HCT116 (cell line): ENCODE results near the gene THSD7B. TPM values are rescaled to one million over a fixed set of nuclear protein-coding genes. Genes with fewer than 3 reads are reported as not detected.

Experiments used
- ATAC-seq: fragments of 200-7000 bp; cut with Tn5 transposase; 2 replicates; pipeline ENCODE4 v1.9.1; 2020; ENCODE audit warnings: mild to moderate bottlenecking, moderate library complexity
- BruUV-seq: library from RNA; stranded (reverse); fragments of 400-500 nt; replicated peaks from 2 replicates; lab custom pipeline; 2021; lab: Mats Ljungman, UMichigan
- CTCF ChIA-PET: fragments of 300-600 bp; sonication (Branson Sonifier 250); formaldehyde crosslinking; loops from one replicate; lab custom pipeline; 2021; ENCODE audit warnings: antibody characterized with exemption; lab: Charles Lee
- POLR2A ChIA-PET: fragments of 300-600, 350-600 bp; sonication (Branson Sonifier 250); formaldehyde crosslinking; loops from one replicate; lab custom pipeline; 2021; ENCODE audit warnings: antibody characterized with exemption; lab: Charles Lee
- RAD21 ChIA-PET, 2 experiments: fragments of 300-600 bp; sonication (Branson Sonifier 250); formaldehyde crosslinking; loops; one replicate each; lab custom pipeline; 2023; ENCODE audit warnings: low total read pairs in 2 of 2; ENCODE audit not compliant: uncharacterized antibody in 2 of 2, unreplicated experiment in 2 of 2, low non-redundant PET in 1 of 2; lab: Charles Lee
- DNase-seq: peaks from one replicate; pipeline ENCODE4 v3.0.0-alpha.2; 2010; ENCODE audit warnings: low read depth, low spot score
- H2AFZ ChIP-seq: fragments of 200-600 bp; shearing (Covaris generic), sonication (generic); 2 replicates; pipeline ENCODE4 v1.6.1; 2017; ENCODE audit warnings: low read depth, mixed run types, mixed read lengths, antibody characterized with exemption, low read length; ENCODE audit not compliant: poor library complexity, severe bottlenecking
- H3K27ac ChIP-seq: 2 replicates; pipeline ENCODE4 v1.5.1; 2012; ENCODE audit warnings: low read depth, low read length
- H3K27me3 ChIP-seq: fragments of 200-600 bp; sonication (generic); 2 replicates; pipeline ENCODE4 v1.6.1; 2016; ENCODE audit warnings: mixed run types, low read length, mixed read lengths; ENCODE audit not compliant: insufficient read depth
- H3K36me3 ChIP-seq, 2 experiments: fragments of 200-500 bp in 1 of 2; fragments of 200-600 bp in 1 of 2; sonication (Bioruptor generic) in 1 of 2; sonication (generic) in 1 of 2; 2 replicates each; pipeline versions ENCODE4 v1.5.1 to v1.6.1; 2014 to 2016; ENCODE audit warnings: low read length in 2 of 2, inconsistent platforms in 1 of 2, mixed read lengths in 1 of 2, mixed run types in 1 of 2; ENCODE audit not compliant: insufficient read depth in 2 of 2, control insufficient read depth in 1 of 2
- H3K4me1 ChIP-seq, 2 experiments: fragments of 200-600 bp in 1 of 2; sonication (generic) in 1 of 2; 2 replicates each; pipeline versions ENCODE4 v1.5.1 to v1.6.1; 2012 to 2017; ENCODE audit warnings: low read length in 2 of 2, inconsistent platforms in 1 of 2, mild to moderate bottlenecking in 1 of 2, mixed read lengths in 1 of 2, mixed run types in 1 of 2, moderate library complexity in 1 of 2; ENCODE audit not compliant: insufficient read depth in 2 of 2, control insufficient read depth in 1 of 2
- H3K4me2 ChIP-seq: fragments of 200-600 bp; sonication (generic); 2 replicates; pipeline ENCODE4 v1.6.1; 2017; ENCODE audit warnings: mixed run types, low read length, mixed read lengths
- H3K4me3 ChIP-seq, 2 experiments: fragments of 200-600 bp in 1 of 2; sonication (generic) in 1 of 2; replicated peaks in 1 of 2; 2 replicates each; pipeline ENCODE4 v1.5.1; 2011 to 2016; ENCODE audit warnings: low read length in 2 of 2, control low read depth in 1 of 2, low read depth in 1 of 2, mild to moderate bottlenecking in 1 of 2, mixed read lengths in 1 of 2, mixed run types in 1 of 2
- H3K79me2 ChIP-seq: fragments of 200-600 bp; sonication (generic); 2 replicates; pipeline ENCODE4 v1.6.1; 2017; ENCODE audit warnings: mild to moderate bottlenecking, mixed run types, low read length, moderate library complexity, mixed read lengths; ENCODE audit not compliant: insufficient read depth
- H3K9ac ChIP-seq: fragments of 200-600 bp; sonication (generic); 2 replicates; pipeline ENCODE4 v1.6.1; 2016; ENCODE audit warnings: low read length, mixed read lengths
- H3K9me2 ChIP-seq: fragments of 200-600 bp; sonication (generic), shearing (Covaris generic); 2 replicates; pipeline ENCODE4 v1.6.1; 2017; ENCODE audit warnings: mixed run types, mild to moderate bottlenecking, moderate library complexity; ENCODE audit not compliant: insufficient read depth
- H3K9me3 ChIP-seq, 2 experiments: fragments of 200-500 bp in 1 of 2; fragments of 200-600 bp in 1 of 2; sonication (Bioruptor generic) in 1 of 2; sonication (generic) in 1 of 2; 2 replicates each; pipeline ENCODE4 v1.6.1; 2014 to 2017; ENCODE audit warnings: low read length in 2 of 2, mixed read lengths in 2 of 2, inconsistent platforms in 1 of 2, low read depth in 1 of 2, mild to moderate bottlenecking in 1 of 2, mixed run types in 1 of 2, moderate library complexity in 1 of 2; ENCODE audit not compliant: control insufficient read depth in 1 of 2, insufficient read depth in 1 of 2
- H4K20me1 ChIP-seq: fragments of 200-600 bp; sonication (generic), shearing (Covaris generic); 2 replicates; pipeline ENCODE4 v1.6.1; 2017; ENCODE audit warnings: mixed run types, mild to moderate bottlenecking, moderate library complexity; ENCODE audit not compliant: insufficient read depth
- ATF3 ChIP-seq: IDR thresholded peaks from 2 replicates; pipeline ENCODE4 v1.6.1; 2012
- CBX3 ChIP-seq: IDR thresholded peaks from 2 replicates; pipeline ENCODE4 v1.6.1; 2012; ENCODE audit warnings: low read depth
- EGR1 ChIP-seq: IDR thresholded peaks from 2 replicates; pipeline ENCODE4 v1.6.1; 2012; ENCODE audit warnings: low read depth
- FOSL1 ChIP-seq: IDR thresholded peaks from 2 replicates; pipeline ENCODE4 v1.6.1; 2012; ENCODE audit warnings: low read depth
- POLR2AphosphoS5 ChIP-seq: IDR thresholded peaks from 2 replicates; pipeline ENCODE4 v1.6.1; 2011; ENCODE audit warnings: mild to moderate bottlenecking, low read depth, low read length, moderate library complexity
- RAD21 ChIP-seq: IDR thresholded peaks from 2 replicates; pipeline ENCODE4 v1.6.1; 2012; ENCODE audit warnings: low read depth, mild to moderate bottlenecking
- REST ChIP-seq: IDR thresholded peaks from 2 replicates; pipeline ENCODE4 v1.6.1; 2012; ENCODE audit warnings: low read depth
- SIN3A ChIP-seq: IDR thresholded peaks from 2 replicates; pipeline ENCODE4 v1.6.1; 2012; ENCODE audit warnings: low read depth
- SP1 ChIP-seq: IDR thresholded peaks from 2 replicates; pipeline ENCODE4 v1.6.1; 2012; ENCODE audit warnings: low read depth
- SRF ChIP-seq: IDR thresholded peaks from 2 replicates; pipeline ENCODE4 v1.6.1; 2012; ENCODE audit warnings: low read depth
- TCF7L2 ChIP-seq: IDR thresholded peaks from 2 replicates; pipeline ENCODE4 v1.7.0; 2011; ENCODE audit warnings: borderline replicate concordance, inconsistent platforms; ENCODE audit not compliant: insufficient read depth, insufficient read length; ENCODE audit errors: extremely low read depth
- YY1 ChIP-seq: IDR thresholded peaks from 2 replicates; pipeline ENCODE4 v1.6.1; 2011; ENCODE audit warnings: low read length, low read depth, moderate library complexity, mild to moderate bottlenecking; ENCODE audit not compliant: insufficient replicate concordance; ENCODE audit errors: extremely low read depth
- ZFX ChIP-seq: fragments of 450-650 bp; IDR thresholded peaks from 2 replicates; pipeline ENCODE4 v1.6.1; 2017
- intact Hi-C: fragments of 100-400 bp; cut with micrococcal nuclease; formaldehyde crosslinking; loops from 2 replicates; pipeline ENCODE4 v1.10.0; 2022
- total RNA-seq: library from RNA; stranded (reverse); gene quantifications from one replicate; pipeline ENCODE4 v1.2.1, GENCODE V29; 2021; ENCODE audit not compliant: unreplicated experiment
- TF ChIP-seq, protein P1 (sequence below): IDR thresholded peaks from 2 replicates; pipeline ENCODE4 v1.6.1; 2012

The THSD7B gene
- total RNA-seq, 1 experiment from 2014 or later, result not detected

DNA sequence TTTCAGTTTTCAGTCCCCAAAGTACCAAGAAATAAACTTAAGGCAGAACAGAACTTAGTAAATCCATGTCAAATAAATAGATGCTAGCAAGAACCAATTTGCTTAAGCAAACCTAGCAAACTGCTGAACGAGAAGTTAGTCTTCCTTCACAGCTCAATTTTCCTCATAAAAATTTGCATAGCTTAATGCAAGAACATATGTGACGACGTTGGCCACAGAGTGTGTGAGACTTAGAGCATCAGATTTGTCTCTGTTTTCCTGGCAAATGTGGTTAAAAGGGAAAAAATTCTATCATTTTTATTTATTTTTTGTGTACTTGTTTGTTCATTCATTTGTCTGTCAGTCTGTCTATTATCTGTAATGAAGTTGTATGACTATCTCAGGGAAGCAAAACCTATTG lies 485.7 kb downstream of the THSD7B start:
- no peaks in the 10 kb centered on the region for H4K20me1 ChIP-seq
- CTCF ChIA-PET, result no interaction called here
- no peak overlapping the region for H2AFZ ChIP-seq
- H3K4me2 ChIP-seq, result no peak overlapping the region
- no peaks in the 10 kb centered on the region for H3K36me3 ChIP-seq
- no peaks in the 10 kb centered on the region for H3K4me1 ChIP-seq
- TF ChIP-seq, protein P1, sequence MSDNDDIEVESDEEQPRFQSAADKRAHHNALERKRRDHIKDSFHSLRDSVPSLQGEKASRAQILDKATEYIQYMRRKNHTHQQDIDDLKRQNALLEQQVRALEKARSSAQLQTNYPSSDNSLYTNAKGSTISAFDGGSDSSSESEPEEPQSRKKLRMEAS, result no peak
- TF ChIP-seq YY1 (no peak), SP1 (no peak), RAD21 (no peak), REST (no peak), SIN3A (no peak), EGR1 (no peak), ATF3 (no peak), CBX3 (no peak), FOSL1 (no peak), ZFX (no peak), POLR2AphosphoS5 (no peak), SRF (no peak), TCF7L2 (no peak)
- H3K9me2 ChIP-seq, result no peaks in the 10 kb centered on the region
- H3K4me3 ChIP-seq, result no peak overlapping the region
- no peaks in the 10 kb centered on the region for H3K27me3 ChIP-seq
- RAD21 ChIA-PET, result no interaction called here
- DNase-seq (no peak), ATAC-seq (no peak)
- no peaks in the 10 kb centered on the region for H3K79me2 ChIP-seq
- no peak overlapping the region for H3K9ac ChIP-seq
- BruUV-seq, result no TSS peak
- peaks cover 10 to 13% of the 10 kb centered on the region in 2 experiments; a peak in 2 of 4 replicates for H3K9me3 ChIP-seq
- POLR2A ChIA-PET, result no interaction called here
- H3K27ac ChIP-seq, result no peak overlapping the region
- intact Hi-C loops, result no loop called here
